ENCODE results near the gene ZNF536.

The ZNF536 gene

GRCh38 chr19:30366282-30366681, 5.9 kb upstream of the ZNF536 start:
- no peak for DNase-seq

- DNase-seq = no peak
These were observed 5.2 kb upstream of the ZNF536 start for GRCh38 chr19:30367006-30367405.

DNA sequence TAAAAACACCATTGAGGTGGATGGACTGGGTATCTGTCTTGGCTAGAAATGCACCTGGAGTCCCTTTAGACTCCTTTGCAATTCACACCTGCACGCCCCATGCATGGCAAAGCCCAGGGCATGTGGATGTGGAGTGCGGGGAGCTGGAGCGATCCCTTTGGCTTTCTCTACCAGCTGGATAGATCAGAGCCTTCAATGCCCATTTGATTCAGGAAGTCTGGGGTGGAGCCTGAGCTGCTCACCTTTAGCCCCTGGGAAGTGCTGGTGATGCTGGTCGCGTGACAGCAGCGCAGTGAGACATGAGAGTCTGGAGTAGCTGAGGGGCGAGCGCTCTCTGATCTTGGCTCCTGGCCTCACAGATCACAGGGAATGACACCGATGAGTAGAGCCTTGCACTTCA, 4.8 kb upstream of the ZNF536 start:
- no peak for DNase-seq

DNA sequence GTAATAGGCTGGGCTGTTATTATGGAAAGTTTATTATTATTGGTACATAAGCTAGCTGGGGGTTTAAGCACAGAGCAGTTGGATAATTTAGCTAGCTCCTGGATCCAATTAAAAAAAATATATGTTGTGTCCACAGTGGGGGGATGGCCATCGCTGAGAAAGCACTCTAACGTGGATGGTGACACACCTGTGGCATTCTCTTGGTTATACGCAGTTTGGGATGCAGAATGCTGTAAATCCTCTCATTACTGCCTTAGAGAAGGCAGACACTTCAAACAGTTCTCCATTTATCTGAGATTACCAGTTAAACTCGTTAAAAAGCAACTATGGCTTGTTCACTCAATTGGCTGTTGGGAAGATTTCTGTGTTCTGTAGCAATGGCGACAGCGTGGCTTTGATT, 2.4 kb upstream of the ZNF536 start:
- DNase-seq = no peak

GRCh38 chr19:30371161-30371836, 885 bp upstream of the ZNF536 start:
- no peak for DNase-seq

- no peak for DNase-seq
These were observed 1.4 kb downstream of the ZNF536 start for GRCh38 chr19:30373593-30373992.

DNA sequence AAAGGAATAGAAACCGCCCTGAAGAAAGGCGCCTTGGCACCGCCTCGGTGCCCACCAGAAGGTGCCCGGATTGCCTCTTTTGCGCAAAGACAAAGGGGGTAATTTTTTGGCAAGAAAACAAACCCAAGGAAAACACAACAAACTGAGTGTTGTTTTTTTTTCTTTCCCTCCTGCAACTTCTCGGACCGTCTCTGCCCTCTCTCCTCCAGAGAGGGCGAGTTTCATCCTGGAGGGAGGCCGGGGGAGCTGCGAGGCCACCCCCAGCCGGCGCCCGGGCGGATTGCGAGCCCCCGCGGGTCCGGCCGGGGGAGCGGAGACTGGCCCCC, 2.3 kb downstream of the ZNF536 start:
- no peak for DNase-seq

- no peak for DNase-seq
These were observed 2.8 kb downstream of the ZNF536 start for GRCh38 chr19:30374865-30375552.

DNA sequence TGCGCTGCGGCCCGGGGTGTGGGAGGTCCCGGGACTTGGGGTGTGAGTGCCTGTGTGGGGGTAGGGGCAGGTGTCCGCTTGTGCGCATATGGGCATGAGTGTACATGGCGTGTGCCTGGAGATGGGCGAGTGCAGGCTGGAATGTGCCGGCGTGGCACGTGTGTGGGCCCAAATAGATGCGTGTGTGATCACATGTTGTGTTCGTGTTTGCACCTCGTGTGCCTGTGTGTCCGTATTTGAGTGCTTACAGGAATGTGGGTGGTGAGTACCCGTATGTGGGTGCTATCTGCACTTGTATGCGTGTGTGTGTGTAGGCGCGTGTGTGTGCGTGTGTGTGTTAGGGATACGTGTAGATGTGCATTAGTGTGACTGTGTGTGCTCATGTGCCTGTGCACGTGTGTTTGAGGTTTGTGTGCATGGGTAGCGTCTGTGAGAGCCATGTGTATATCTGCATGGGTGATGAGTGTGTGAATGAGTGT, 3.4 kb downstream of the ZNF536 start:
- DNase-seq = no peak

GRCh38 chr19:30376272-30376671, 4.1 kb downstream of the ZNF536 start:
- no peak for DNase-seq

GRCh38 chr19:30376826-30377425, 4.7 kb downstream of the ZNF536 start:
- DNase-seq = no peak

DNA sequence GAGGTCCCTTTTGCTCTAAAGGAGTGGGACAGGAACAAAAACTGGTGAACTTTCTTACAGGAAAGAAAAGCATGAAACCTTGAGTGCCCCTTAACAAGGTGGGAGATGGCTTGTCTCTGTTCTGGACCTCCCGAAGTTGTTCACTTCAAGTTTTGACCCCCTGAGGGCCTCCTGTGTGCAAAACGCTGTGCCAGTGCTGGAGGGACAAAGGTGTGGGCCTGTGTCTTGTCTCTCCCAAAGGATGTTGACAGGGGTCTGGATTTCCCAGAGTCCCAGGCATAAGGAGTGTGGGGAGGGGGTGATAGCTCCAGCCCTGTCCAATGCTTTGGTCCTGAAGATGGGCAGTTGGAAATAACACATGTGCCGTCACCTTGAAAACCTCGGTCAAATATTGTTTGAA, 6.5 kb downstream of the ZNF536 start:
- DNase-seq = no peak

- DNase-seq = no peak
These were observed 7.8 kb downstream of the ZNF536 start for GRCh38 chr19:30379841-30380610.

DNA sequence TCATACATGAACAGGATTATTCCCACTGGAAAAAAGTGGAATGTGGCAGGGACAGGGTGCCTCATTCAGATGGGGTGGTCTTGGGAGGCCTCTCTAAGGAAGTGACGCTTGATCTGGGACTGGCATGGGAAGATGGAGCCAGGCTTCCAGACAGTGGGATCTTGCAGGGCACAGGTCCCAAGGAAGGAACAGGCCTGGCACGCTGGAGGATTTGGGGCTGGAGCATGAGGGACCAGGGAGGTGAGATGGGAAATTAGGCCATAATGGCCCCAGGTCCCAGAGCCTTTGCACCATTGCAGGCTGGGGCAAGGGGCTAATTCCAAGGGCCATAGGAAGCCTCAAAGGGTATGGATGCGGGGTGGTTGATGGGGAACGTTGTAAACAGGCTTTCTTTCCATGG, 9.2 kb downstream of the ZNF536 start:
- no peak for DNase-seq

DNA sequence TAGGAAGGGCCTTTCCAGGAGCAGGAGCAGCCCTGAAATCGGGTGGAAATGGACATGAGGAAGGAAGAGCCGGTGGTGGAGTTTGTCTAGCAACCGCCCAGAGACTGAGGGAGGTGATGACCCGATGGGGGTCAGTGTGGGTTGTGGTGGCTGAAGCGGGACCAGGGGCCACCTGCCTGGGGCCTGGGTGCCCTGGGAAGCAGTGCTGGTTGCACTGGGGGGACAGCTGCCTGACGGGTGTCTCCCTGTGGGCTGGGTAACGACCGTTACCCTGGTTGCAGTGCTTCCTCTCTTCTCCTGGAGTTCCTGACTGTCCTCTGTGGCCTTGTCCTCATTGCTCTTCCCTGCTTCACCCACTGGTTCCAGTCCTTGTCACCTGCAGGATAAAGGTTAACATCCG, 13.0 kb downstream of the ZNF536 start:
- no peak for DNase-seq

- DNase-seq = no peak
These were observed 13.5 kb downstream of the ZNF536 start for GRCh38 chr19:30385666-30386065.

GRCh38 chr19:30386551-30387143, 14.5 kb downstream of the ZNF536 start:
- no peak for DNase-seq

GRCh38 chr19:30387311-30388115, 15.3 kb downstream of the ZNF536 start:
- no peak for DNase-seq

GRCh38 chr19:30388327-30388726, 16.1 kb downstream of the ZNF536 start:
- DNase-seq = no peak

GRCh38 chr19:30388819-30389218, 16.6 kb downstream of the ZNF536 start:
- DNase-seq = no peak

DNA sequence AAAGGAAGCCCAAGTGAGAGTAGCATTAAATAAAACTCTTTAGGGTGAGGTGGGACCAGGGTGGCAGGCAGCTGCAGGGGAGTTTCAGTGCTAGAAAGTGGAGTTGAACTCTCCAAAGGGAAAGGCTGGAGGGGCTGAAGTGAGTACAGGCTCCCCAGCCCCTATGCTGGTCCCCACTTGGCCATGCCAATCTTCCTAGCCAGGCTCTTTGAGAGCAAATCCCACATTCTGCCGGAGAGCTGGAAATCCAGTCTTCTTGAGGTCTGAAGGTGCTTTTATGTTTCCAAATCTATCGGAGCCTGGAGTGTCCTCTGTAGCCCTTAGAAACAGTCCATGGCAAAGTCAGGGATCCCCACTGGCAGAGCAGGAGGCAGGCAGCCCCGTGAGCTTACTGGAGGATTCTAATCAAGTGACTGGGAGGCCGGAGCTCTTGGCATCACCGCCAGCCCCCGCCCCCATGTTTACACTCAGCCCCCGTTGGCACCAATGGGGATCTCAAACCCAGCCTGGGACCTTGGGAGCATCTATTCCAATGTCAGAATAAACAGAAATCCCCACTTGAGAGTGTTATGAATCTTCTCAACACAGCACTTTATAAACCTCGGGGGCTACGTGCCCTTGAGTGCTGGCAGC, 18.3 kb downstream of the ZNF536 start:
- no peak for DNase-seq

GRCh38 chr19:30391052-30391451, 18.9 kb downstream of the ZNF536 start:
- DNase-seq = no peak
